MCF 10A (cell line): ENCODE data around the gene PAPLN. TPM values are rescaled to one million over a fixed set of nuclear protein-coding genes. Genes with fewer than 3 reads are reported as not detected.

ENCODE experiments used
- BruUV-seq: library from RNA; stranded (reverse); fragments of 400-500 nt; replicated peaks from 2 replicates; lab custom pipeline; 2021; lab: Mats Ljungman, UMichigan
- CTCF ChIA-PET: fragments of 300-600 bp; sonication (Branson Sonifier 250); formaldehyde crosslinking; extraction: SDS; loops from one replicate; lab custom pipeline; 2021; ENCODE audit warnings: antibody characterized with exemption, inconsistent platforms; lab: Yijun Ruan, JAX
- POLR2A ChIA-PET: fragments of 300-600, 350-650 bp; sonication (Branson Sonifier 250); formaldehyde crosslinking; extraction: SDS; loops from one replicate; lab custom pipeline; 2020; ENCODE audit warnings: antibody characterized with exemption, inconsistent platforms; lab: Yijun Ruan, JAX
- DNase-seq: peaks from one replicate; pipeline ENCODE4 v3.0.0-alpha.2; 2018; ENCODE audit not compliant: unreplicated experiment
- H3K27ac Mint-ChIP-seq: one replicate; pipeline ENCODE4 v1.8.0; 2022; ENCODE audit warnings: mild to moderate bottlenecking, low read depth, mixed read lengths; ENCODE audit not compliant: unreplicated experiment
- H3K27me3 Mint-ChIP-seq: one replicate; pipeline ENCODE4 v1.8.0; 2022; ENCODE audit warnings: mixed read lengths; ENCODE audit not compliant: insufficient read depth, unreplicated experiment
- H3K36me3 Mint-ChIP-seq: one replicate; pipeline ENCODE4 v1.8.0; 2022; ENCODE audit warnings: mild to moderate bottlenecking, moderate library complexity, mixed read lengths; ENCODE audit not compliant: insufficient read depth, unreplicated experiment
- H3K4me1 Mint-ChIP-seq: one replicate; pipeline ENCODE4 v1.8.0; 2022; ENCODE audit warnings: mixed read lengths; ENCODE audit not compliant: insufficient read depth, unreplicated experiment
- H3K4me3 Mint-ChIP-seq: one replicate; pipeline ENCODE4 v1.8.0; 2022; ENCODE audit warnings: mild to moderate bottlenecking, moderate library complexity, mixed read lengths; ENCODE audit not compliant: unreplicated experiment
- H3K9me3 Mint-ChIP-seq: one replicate; pipeline ENCODE4 v1.8.0; 2022; ENCODE audit warnings: mixed read lengths; ENCODE audit not compliant: unreplicated experiment
- intact Hi-C: fragments of 100-400 bp; cut with micrococcal nuclease; formaldehyde crosslinking; loops from 2 replicates; pipeline ENCODE4 v1.14.1; 2022
- total RNA-seq: library from RNA; stranded (reverse); gene quantifications from 2 replicates; pipeline ENCODE4 v1.2.3, GENCODE V29; 2022
- TF ChIP-seq, protein P1 (sequence below): fragments of 200-600 bp; IDR thresholded peaks from one replicate; pipeline ENCODE4 v1.8.0; 2022; ENCODE audit warnings: antibody characterized with exemption, mild to moderate bottlenecking; ENCODE audit not compliant: unreplicated experiment

PAPLN gene
- total RNA-seq, 1 experiment from 2014 or later, result 2.8 TPM

DNA sequence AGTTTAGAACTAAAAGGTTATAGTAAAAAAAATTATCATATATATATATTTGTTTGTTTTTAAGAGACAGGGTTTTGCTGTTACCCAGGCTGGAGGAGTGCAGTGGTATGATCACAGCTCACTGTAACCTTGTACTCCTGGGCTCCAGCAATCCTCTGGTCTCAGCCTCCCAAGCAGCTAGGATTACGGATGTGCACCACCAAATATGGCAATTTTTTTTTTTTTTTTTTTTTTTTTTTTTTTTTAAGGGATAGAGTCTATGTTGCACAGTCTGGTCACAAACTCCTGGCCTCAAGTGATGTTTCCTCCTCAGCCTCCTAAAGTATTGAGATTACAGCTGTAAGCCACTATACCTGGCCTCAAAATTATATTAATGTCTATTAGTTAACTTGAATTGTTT is 48.7 kb downstream of the PAPLN start:
- POLR2A ChIA-PET, result interaction anchor here (0.6 kb wide), 1 partner anchor 75 kb away, joined by 4 read pairs; no protein-coding TSS in a partner anchor
- H3K27ac Mint-ChIP-seq, result no peak overlapping the region
- no peaks in the 10 kb centered on the region for H3K4me1 Mint-ChIP-seq
- H3K27me3 Mint-ChIP-seq, result no peaks in the 10 kb centered on the region
- CTCF ChIA-PET, result interaction anchor here (0.7 to 1.3 kb wide), 3 partner anchors 9 to 185 kb away, joined by 3 to 6 read pairs (median 3); no protein-coding TSS in a partner anchor
- no TSS peak for BruUV-seq
- H3K9me3 Mint-ChIP-seq, result no peaks in the 10 kb centered on the region
- no peak for DNase-seq
- intact Hi-C loops, result no loop called here
- H3K4me3 Mint-ChIP-seq, result no peak overlapping the region
- TF ChIP-seq, protein P1, sequence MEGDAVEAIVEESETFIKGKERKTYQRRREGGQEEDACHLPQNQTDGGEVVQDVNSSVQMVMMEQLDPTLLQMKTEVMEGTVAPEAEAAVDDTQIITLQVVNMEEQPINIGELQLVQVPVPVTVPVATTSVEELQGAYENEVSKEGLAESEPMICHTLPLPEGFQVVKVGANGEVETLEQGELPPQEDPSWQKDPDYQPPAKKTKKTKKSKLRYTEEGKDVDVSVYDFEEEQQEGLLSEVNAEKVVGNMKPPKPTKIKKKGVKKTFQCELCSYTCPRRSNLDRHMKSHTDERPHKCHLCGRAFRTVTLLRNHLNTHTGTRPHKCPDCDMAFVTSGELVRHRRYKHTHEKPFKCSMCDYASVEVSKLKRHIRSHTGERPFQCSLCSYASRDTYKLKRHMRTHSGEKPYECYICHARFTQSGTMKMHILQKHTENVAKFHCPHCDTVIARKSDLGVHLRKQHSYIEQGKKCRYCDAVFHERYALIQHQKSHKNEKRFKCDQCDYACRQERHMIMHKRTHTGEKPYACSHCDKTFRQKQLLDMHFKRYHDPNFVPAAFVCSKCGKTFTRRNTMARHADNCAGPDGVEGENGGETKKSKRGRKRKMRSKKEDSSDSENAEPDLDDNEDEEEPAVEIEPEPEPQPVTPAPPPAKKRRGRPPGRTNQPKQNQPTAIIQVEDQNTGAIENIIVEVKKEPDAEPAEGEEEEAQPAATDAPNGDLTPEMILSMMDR, result no peak
- peaks cover 73% of the 10 kb centered on the region for H3K36me3 Mint-ChIP-seq

DNA sequence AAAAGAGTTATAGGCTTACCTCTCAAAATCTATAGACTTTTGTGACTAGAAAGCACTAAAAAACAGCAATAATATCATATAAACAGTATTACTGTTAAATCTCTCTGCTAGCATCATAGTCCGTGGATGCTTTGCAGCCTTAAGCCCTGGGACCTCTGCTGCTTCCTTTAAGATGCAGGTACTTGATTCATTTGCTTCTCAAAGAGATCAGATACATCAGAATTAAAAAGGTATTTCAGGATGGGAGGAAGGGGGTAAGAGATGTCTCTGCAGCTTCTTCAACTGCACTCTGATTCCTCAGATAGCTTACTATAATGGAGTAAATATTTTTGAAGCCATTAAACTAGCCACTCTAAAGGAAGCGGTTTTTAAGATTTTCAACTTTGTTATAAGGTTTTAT is 49.3 kb downstream of the PAPLN start:
- no peak for DNase-seq
- BruUV-seq, result no TSS peak
- TF ChIP-seq, protein P1, result no peak
- ChIA-PET POLR2A (interaction anchor here (0.6 kb wide), 1 partner anchor 75 kb away, joined by 4 read pairs; no protein-coding TSS in a partner anchor), CTCF (interaction anchor here (0.7 to 1.3 kb wide), 4 partner anchors 9 to 185 kb away, joined by 3 to 6 read pairs (median 3); no protein-coding TSS in a partner anchor)
- no peaks in the 10 kb centered on the region for H3K4me1 Mint-ChIP-seq
- no peak overlapping the region for H3K27ac Mint-ChIP-seq
- peaks cover 72% of the 10 kb centered on the region for H3K36me3 Mint-ChIP-seq
- no peaks in the 10 kb centered on the region for H3K27me3 Mint-ChIP-seq
- intact Hi-C loops, result no loop called here
- no peaks in the 10 kb centered on the region for H3K9me3 Mint-ChIP-seq
- H3K4me3 Mint-ChIP-seq, result no peak overlapping the region

DNA sequence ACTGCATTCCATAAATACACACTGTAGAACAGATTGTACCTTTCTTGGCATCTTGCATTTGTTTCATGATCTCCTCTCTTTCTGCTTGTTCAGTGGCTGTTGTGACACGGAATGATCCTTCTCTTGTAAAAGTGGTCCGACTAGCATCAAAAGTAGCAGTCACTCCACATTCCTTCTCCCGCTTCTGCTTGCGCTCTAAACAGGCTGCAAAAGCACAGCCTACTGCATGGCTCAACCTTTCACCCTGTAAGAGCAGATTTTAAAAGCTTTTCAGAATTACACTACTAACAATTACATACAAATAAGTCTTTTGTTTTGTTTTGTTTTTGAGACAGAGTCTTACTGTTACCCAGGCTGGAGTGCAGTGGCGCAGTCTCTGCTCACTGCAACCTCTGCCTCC is 49.8 kb downstream of the PAPLN start:
- Mint-ChIP-seq H3K27me3 (no peaks in the 10 kb centered on the region), H3K27ac (no peak overlapping the region), H3K4me3 (no peak overlapping the region), H3K9me3 (no peaks in the 10 kb centered on the region), H3K4me1 (no peaks in the 10 kb centered on the region), H3K36me3 (peaks cover 72% of the 10 kb centered on the region)
- intact Hi-C loops, result no loop called here
- TF ChIP-seq, protein P1, result no peak
- CTCF ChIA-PET, result interaction anchor here (1.0 to 1.3 kb wide), 5 partner anchors 8 to 185 kb away, joined by 3 to 11 read pairs (median 3); no protein-coding TSS in a partner anchor
- no peak for DNase-seq
- POLR2A ChIA-PET, result no interaction called here
- no TSS peak for BruUV-seq

DNA sequence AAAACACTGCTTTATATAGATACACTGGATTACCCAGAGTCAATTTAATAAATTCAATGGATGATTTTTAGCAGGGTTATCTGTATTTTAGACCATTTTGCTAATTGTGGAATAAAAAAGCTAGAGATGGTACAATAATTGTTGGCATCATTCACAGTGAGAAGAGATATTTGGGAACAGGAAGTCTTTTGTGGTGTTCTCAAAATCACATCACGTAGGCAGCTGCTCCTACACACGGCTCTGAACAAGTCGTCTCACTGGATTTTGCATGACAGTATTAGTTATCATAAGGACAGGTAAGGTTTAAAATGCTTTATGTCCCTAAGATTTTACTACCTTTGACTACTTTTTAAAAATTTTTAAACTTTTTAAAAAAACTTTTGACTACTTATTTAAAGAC is 52.0 kb downstream of the PAPLN start:
- intact Hi-C loops, result no loop called here

More for the DNA sequence above, 52.0 kb downstream of the PAPLN start:
- BruUV-seq, result no TSS peak
- CTCF ChIA-PET, result interaction anchor here (0.7 kb wide), 1 partner anchor 182 kb away, joined by 3 read pairs; no protein-coding TSS in a partner anchor
- Mint-ChIP-seq H3K4me3 (no peak overlapping the region), H3K27ac (no peak overlapping the region), H3K9me3 (no peaks in the 10 kb centered on the region), H3K36me3 (peaks cover 72% of the 10 kb centered on the region), H3K27me3 (no peaks in the 10 kb centered on the region), H3K4me1 (no peaks in the 10 kb centered on the region)
- POLR2A ChIA-PET, result interaction anchor here (1.0 kb wide), 1 partner anchor 9 kb away, joined by 3 read pairs; no protein-coding TSS in a partner anchor
- TF ChIP-seq, protein P1, result no peak
- DNase-seq, result no peak
